ENCODE measurements around the gene PSMD13. TPM values are rescaled to one million over a fixed set of nuclear protein-coding genes. Genes with fewer than 3 reads are reported as not detected.

The PSMD13 gene
- total and polyA plus RNA-seq, 2 of the 13 experiments (the other 11 are each of a cell fraction or from before 2014, with no cell fraction given), result 83.0 to 117 TPM

DNA sequence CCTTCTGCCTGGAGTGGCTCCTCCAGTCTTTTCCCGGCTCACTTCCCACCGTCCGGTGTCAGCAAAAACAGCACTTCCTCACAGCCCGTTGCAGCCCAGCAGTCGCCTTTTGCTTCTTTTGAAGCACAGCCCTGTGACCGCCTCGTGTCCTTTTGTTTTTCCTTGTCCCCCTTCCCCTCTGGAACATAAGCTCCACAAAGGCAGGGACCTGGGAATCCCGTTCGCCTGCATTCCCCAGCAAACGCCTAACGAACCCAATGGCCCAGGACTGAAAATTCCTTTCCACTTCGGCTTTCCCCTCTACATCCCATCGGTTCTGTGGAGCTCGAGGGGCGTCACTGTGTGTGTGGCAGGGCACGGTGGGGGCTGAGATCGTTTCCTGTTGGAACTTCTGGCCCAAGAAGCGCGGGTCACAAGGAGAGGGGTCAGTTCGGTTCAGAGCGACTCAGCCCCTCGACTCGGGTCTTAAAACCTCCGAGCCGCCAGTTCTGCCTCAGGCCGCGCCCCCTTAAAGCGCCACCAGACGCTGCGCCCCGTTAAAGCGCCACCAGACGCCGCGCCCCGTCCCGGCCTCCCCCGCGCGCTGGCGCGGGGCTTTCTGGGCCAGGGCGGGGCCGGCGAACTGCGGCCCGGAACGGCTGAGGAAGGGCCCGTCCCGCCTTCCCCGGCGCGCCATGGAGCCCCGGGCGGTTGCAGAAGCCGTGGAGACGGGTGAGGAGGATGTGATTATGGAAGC is 28.4 kb upstream of the PSMD13 start (continued):
- TF ChIP-seq, protein P1, sequence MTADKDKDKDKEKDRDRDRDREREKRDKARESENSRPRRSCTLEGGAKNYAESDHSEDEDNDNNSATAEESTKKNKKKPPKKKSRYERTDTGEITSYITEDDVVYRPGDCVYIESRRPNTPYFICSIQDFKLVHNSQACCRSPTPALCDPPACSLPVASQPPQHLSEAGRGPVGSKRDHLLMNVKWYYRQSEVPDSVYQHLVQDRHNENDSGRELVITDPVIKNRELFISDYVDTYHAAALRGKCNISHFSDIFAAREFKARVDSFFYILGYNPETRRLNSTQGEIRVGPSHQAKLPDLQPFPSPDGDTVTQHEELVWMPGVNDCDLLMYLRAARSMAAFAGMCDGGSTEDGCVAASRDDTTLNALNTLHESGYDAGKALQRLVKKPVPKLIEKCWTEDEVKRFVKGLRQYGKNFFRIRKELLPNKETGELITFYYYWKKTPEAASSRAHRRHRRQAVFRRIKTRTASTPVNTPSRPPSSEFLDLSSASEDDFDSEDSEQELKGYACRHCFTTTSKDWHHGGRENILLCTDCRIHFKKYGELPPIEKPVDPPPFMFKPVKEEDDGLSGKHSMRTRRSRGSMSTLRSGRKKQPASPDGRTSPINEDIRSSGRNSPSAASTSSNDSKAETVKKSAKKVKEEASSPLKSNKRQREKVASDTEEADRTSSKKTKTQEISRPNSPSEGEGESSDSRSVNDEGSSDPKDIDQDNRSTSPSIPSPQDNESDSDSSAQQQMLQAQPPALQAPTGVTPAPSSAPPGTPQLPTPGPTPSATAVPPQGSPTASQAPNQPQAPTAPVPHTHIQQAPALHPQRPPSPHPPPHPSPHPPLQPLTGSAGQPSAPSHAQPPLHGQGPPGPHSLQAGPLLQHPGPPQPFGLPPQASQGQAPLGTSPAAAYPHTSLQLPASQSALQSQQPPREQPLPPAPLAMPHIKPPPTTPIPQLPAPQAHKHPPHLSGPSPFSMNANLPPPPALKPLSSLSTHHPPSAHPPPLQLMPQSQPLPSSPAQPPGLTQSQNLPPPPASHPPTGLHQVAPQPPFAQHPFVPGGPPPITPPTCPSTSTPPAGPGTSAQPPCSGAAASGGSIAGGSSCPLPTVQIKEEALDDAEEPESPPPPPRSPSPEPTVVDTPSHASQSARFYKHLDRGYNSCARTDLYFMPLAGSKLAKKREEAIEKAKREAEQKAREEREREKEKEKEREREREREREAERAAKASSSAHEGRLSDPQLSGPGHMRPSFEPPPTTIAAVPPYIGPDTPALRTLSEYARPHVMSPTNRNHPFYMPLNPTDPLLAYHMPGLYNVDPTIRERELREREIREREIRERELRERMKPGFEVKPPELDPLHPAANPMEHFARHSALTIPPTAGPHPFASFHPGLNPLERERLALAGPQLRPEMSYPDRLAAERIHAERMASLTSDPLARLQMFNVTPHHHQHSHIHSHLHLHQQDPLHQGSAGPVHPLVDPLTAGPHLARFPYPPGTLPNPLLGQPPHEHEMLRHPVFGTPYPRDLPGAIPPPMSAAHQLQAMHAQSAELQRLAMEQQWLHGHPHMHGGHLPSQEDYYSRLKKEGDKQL (CRISPR knock-in tag; IDR thresholded peaks at IDR 0.05; ENCODE audit: low read depth), result no peak
- TF ChIP-seq, protein P2, sequence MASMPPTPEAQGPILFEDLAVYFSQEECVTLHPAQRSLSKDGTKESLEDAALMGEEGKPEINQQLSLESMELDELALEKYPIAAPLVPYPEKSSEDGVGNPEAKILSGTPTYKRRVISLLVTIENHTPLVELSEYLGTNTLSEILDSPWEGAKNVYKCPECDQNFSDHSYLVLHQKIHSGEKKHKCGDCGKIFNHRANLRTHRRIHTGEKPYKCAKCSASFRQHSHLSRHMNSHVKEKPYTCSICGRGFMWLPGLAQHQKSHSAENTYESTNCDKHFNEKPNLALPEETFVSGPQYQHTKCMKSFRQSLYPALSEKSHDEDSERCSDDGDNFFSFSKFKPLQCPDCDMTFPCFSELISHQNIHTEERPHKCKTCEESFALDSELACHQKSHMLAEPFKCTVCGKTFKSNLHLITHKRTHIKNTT (CRISPR knock-in tag; IDR thresholded peaks at IDR 0.05), result no peak
- no peak for TF ChIP-seq ZC3H4 (CRISPR knock-in tag; IDR thresholded peaks at IDR 0.05; ENCODE audit: borderline replicate concordance)
- no peak for TF ChIP-seq ZNF510 (CRISPR knock-in tag; IDR thresholded peaks at IDR 0.05; ENCODE audit: low read depth)
- no peak for TF ChIP-seq ZNF567 (CRISPR knock-in tag; IDR thresholded peaks at IDR 0.05; ENCODE audit: borderline replicate concordance)
- TF ChIP-seq ZFYVE20 (CRISPR knock-in tag; IDR thresholded peaks at IDR 0.05; ENCODE audit: borderline replicate concordance, low read depth), result no peak
- no peak for TF ChIP-seq ZNF674 (CRISPR knock-in tag; IDR thresholded peaks at IDR 0.05; ENCODE audit: low read depth)
- no peak for TF ChIP-seq IRX3 (CRISPR knock-in tag; IDR thresholded peaks at IDR 0.05; ENCODE audit: borderline replicate concordance, low read depth)
- TF ChIP-seq KDM4B (CRISPR knock-in tag; IDR thresholded peaks at IDR 0.05), result no peak
- no peak for TF ChIP-seq LCORL (IDR thresholded peaks at IDR 0.05)
- peak; percentile 12; the same call in 1 of the 2 replicates for TF ChIP-seq LCORL (CRISPR knock-in tag; IDR thresholded peaks at IDR 0.05)
- TF ChIP-seq, protein P3, sequence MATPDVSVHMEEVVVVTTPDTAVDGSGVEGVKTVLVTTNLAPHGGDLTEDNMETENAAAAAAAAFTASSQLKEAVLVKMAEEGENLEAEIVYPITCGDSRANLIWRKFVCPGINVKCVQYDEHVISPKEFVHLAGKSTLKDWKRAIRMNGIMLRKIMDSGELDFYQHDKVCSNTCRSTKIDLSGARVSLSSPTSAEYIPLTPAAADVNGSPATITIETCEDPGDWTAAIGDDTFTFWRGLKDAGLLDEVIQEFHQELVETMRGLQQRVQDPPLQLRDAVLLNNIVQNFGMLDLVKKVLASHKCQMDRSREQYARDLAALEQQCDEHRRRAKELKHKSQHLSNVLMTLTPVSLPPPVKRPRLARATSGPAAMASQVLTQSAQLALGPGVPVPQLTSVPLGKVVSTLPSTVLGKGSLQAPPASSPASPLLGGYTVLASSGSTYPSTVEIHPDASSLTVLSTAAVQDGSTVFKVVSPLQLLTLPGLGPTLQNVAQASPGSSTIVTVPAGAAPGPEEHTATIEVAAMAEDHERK (CRISPR knock-in tag; IDR thresholded peaks at IDR 0.05; ENCODE audit: low read depth), result no peak
- TF ChIP-seq CC2D1A (CRISPR knock-in tag; IDR thresholded peaks at IDR 0.05), result no peak
- TF ChIP-seq, protein P4, sequence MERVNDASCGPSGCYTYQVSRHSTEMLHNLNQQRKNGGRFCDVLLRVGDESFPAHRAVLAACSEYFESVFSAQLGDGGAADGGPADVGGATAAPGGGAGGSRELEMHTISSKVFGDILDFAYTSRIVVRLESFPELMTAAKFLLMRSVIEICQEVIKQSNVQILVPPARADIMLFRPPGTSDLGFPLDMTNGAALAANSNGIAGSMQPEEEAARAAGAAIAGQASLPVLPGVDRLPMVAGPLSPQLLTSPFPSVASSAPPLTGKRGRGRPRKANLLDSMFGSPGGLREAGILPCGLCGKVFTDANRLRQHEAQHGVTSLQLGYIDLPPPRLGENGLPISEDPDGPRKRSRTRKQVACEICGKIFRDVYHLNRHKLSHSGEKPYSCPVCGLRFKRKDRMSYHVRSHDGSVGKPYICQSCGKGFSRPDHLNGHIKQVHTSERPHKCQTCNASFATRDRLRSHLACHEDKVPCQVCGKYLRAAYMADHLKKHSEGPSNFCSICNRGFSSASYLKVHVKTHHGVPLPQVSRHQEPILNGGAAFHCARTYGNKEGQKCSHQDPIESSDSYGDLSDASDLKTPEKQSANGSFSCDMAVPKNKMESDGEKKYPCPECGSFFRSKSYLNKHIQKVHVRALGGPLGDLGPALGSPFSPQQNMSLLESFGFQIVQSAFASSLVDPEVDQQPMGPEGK (CRISPR knock-in tag; IDR thresholded peaks at IDR 0.05), result peak; percentile 43; the same call in 1 of the 2 replicates
- peak; percentile 52; the same call in 2 of the 3 replicates for TF ChIP-seq MXI1 (IDR thresholded peaks at IDR 0.05; ENCODE audit: borderline replicate concordance, low read depth, low read length)
- TF ChIP-seq ATF7 (IDR thresholded peaks at IDR 0.05), result no peak
- no peak for TF ChIP-seq ATF7 (CRISPR knock-in tag; IDR thresholded peaks at IDR 0.05)
- TF ChIP-seq SALL2 (CRISPR knock-in tag; IDR thresholded peaks at IDR 0.05), result no peak; the same call in 1 of the 2 replicates
- no peak for TF ChIP-seq NR3C1 (CRISPR knock-in tag; IDR thresholded peaks at IDR 0.05)
- no peak for TF ChIP-seq ZSCAN30 (CRISPR knock-in tag; IDR thresholded peaks at IDR 0.05)

Data from HepG2 (cell line).